C1 segment of cervical spinal cord (tissue), 14 donors: ENCODE results near the gene PIK3CB.

Experiments used
- DNase-seq, 14 donors: peaks; one replicate each; lab custom pipeline; 2025; lab: John Stamatoyannopoulos, UW

PIK3CB gene

GRCh38 chr3:138834596-138835396, at the start of gene PIK3CB:
TSS of gene PIK3CB (minus strand) at chr3:138834928. CDS start at chr3:138759343, 75,585 bp downstream.
- peak; percentile 32 to 91 (median 78) for DNase-seq

GRCh38 chr3:138881233-138881632, 46.5 kb upstream of the PIK3CB start:
- DNase-seq = no peak

GRCh38 chr3:138879541-138880380, 45.0 kb upstream of the PIK3CB start:
- no peak for DNase-seq

DNA sequence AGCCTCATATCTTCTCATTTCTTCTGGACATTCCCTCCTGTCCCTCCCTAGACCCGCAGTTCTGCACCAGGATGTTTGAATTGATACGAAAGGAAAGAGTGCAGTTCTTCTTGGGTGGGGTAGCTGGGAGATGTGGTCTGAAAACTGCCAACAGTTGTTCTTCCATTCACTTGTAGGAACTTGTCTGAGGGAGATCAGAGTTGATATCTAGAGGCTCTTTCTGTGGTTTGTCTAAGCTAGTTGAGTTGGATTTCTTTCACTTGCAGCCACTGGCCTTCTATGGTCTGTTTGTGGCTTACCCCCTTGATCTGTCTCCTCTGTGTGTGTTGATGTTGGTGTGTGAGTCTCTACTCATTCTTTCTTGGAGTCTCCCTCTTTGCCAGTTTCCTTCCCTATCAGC, 42.5 kb upstream of the PIK3CB start:
- DNase-seq = no peak

- no peak for DNase-seq
Observed at GRCh38 chr3:138875754-138876664, 41.3 kb upstream of the PIK3CB start.

DNA sequence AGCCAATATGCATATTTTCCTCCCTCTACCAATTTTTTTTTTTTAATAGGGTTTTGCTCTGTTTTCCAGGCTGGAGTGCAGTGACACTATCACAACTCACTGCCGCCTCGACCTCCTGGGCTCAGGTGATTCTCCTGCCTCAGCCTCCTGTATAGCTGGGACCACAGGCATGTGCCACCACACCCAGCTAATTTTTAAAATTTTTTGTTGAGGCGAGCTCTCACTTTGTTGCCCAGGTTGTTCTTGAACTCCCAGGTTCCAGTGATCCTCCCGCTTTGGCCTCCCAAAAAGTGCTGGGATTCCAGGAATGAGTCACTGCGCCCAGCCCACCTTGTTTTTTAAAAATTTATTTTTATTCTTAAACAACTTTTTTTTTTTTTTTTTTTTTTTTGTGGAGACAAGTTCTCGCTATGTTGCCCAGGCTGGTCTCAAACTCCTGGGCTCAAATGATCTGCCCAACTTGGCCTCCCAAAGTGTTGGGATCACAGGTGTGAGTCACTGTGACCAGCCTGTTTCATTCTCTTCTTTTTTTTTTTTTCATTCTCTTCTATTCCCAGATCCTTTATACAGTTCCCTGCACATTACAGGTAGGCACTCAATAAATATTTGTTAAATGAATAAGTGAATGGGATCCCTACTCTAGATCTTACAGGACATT, 40.5 kb upstream of the PIK3CB start:
- DNase-seq = no peak

DNA sequence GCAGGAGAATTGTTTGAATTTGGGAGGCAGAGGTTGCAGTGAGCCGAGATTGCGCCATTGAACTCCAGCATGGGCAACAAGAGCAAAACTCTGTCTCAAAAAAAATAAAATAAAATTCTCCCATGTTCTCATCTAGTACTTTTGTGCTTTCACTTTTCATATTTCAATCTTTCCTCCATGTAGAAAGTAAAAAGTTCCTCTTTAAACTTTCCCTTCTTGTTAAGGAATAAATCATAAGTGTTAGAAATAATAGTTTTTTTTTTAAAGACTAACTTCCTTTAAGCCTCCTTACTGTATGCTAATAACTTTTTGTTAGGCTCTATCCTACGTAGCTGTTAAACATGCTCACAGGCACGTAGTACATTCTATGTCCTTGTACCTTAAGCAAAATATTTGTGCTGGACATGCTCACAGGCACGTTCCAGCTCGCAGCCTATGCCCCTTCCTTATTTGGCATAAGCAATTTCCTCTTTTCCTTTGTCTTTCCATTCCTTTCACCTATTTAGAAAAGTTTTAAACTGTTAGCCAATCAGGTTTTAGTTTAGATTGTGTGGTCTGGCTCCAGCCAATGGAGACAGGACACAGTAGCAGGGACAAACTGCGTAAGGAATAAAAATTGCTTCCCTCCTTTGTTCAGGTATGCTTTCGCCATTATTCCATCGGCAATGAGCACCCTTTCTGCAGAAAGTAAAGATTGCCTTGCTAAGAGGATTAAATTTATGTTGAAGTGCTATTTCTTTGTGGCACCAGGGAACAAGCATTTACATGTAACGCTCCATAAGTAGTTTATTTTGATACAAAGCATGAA, 38.9 kb upstream of the PIK3CB start:
- no peak for DNase-seq

- no peak for DNase-seq
Observed at GRCh38 chr3:138872632-138873031, 37.9 kb upstream of the PIK3CB start.

DNA sequence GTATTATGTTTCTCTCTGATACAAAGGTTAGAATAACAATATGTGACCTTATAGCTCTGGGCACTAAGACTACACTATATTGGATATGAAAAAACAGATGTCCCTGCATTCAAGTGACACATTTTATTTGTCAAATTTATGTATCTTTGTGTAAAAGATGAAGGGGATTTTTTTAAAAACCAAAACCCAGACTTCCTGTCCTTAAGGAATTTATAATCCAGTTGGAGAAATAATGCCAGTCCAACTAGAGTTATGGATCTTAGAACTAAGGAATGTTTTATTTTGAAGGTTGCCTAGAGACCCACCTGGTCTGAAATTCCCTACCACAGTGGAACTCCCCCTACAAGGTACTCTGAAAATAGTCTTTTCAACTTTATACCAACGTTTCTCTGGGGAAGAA, 33.3 kb upstream of the PIK3CB start:
- DNase-seq = no peak

- no peak for DNase-seq
Observed at GRCh38 chr3:138863776-138864113, 29.0 kb upstream of the PIK3CB start.

DNA sequence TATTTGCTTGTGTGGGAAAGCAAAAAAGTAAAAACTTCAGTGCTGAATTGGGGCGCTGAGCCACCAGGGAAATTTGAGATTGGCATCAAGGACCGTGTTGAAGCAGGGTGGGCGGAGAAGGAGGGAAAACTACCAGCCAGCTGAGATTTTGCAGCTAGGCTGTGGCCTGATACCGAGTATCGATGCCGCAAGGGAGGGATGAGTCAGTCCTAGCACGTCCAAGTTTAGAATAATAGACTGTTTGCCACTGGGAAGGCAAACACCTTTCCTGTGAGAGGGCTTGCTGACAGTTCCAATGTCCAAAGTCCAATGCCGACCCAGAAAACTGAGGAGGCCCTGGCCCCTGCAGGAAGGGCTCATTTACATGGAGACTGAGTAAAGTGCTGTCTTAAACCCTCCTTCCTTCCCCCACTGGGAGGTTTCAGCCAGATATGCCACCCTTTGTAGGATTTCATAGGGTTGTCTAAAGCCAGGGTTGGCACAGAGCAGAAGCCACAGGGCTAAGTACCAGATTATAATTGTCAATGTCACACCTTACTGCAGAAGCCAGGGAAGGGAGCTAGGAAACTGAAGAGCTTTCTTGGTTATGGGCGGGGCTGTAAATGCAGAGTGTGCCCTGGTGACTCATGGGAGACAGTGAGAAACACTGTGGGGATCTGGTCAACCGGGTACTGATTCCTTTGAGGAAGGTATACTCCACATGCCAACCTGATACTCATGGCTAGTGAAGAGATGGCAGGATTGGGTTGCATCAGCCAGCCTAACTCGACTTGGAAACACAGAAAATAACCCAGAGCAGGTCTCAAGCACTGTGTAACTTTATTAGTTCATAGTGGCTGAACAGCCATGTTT, 28.4 kb upstream of the PIK3CB start:
- DNase-seq = no peak

GRCh38 chr3:138862531-138862923, 27.8 kb upstream of the PIK3CB start:
- DNase-seq = no peak

- DNase-seq = peak in 2 of 14 donors; percentile 5 to 23
Observed at GRCh38 chr3:138861798-138862197, 27.1 kb upstream of the PIK3CB start.

- DNase-seq = no peak
Observed at GRCh38 chr3:138856799-138857198, 22.1 kb upstream of the PIK3CB start.

DNA sequence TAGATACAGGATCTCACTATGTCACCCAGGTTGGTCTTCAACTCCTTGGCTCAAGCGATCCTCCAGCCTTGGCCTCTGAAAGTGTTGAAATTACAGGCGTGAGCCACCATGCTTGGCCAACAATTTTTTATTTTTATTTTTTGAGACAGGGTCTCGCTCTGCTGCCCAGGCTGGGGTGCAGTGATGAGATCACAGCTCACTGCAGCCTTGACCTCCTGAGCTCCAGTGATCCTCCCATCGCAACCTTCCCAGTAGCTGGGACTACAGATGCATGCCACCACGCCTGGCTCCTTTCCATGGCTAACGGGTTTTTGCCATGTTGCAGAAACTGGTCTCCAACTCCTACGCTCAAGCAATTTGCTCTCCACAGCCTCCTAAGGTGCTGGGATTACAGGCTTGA, 20.2 kb upstream of the PIK3CB start:
- no peak for DNase-seq

GRCh38 chr3:138854204-138854603, 19.5 kb upstream of the PIK3CB start:
- DNase-seq = no peak

- no peak for DNase-seq
Observed at GRCh38 chr3:138850151-138850550, 15.4 kb upstream of the PIK3CB start.

DNA sequence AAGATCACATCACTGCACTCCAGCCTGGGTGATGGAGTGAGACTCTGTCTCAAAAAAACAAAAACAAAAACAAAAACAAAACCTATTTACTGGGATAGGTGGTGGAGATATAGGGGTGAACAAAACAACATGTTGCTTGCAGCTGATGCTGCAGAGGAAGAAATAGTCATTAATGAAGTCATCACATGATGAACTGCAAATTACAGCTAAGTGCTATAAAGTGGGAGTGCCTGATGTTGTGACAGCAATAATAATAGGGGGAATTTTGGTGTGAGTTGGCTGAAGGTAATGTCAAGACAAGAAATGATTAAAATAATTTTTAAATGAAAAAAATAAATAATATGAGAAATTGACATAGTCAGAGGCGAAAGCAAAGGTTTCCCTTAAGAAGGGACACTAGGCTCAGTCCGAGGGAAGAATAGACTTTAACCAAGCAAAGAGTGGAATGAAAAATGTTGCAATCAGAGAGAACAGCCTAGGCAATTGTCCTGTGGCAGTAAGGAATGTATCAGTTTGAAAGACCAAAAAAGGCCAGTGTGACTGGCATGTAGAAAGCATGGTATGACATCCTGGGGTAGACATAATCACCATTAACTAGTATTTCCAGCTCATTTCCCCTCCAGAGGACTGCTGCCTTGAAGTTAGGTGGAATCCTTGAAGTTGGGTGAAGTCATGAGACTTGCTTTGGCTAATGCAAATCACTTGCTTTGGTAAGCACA, 14.7 kb upstream of the PIK3CB start:
- no peak for DNase-seq

- DNase-seq = no peak
Observed at GRCh38 chr3:138848696-138849095, 14.0 kb upstream of the PIK3CB start.
